WTC11 (cell line): Measurements from ENCODE around the gene P2RY1. TPM values are rescaled to one million over a fixed set of nuclear protein-coding genes. Genes with fewer than 3 reads are reported as not detected.

Source experiments
- ATAC-seq: fragments of 200-7000 bp; cut with Tn5 transposase; 2 replicates; pipeline ENCODE4 v1.10.0; 2021; ENCODE audit warnings: mild to moderate bottlenecking, moderate library complexity
- CTCF ChIA-PET: fragments of 300-600 bp; sonication (Branson Sonifier 250); formaldehyde crosslinking; loops from one replicate; lab custom pipeline; 2021; ENCODE audit warnings: antibody characterized with exemption; lab: Charles Lee
- POLR2A ChIA-PET: fragments of 350-600 bp; sonication (Branson Sonifier 250); formaldehyde crosslinking; loops from one replicate; lab custom pipeline; 2021; ENCODE audit warnings: antibody characterized with exemption; lab: Charles Lee
- DNase-seq: peaks from one replicate; pipeline ENCODE4 v3.0.0; 2021; ENCODE audit warnings: low spot score
- H3K27ac Mint-ChIP-seq: 2 replicates; pipeline ENCODE4 v1.8.0; 2021; ENCODE audit warnings: mixed read lengths
- H3K27me3 Mint-ChIP-seq: 2 replicates; pipeline ENCODE4 v1.8.0; 2021; ENCODE audit warnings: low read depth, mild to moderate bottlenecking, moderate library complexity, mixed read lengths
- H3K36me3 Mint-ChIP-seq: 2 replicates; pipeline ENCODE4 v1.8.0; 2021; ENCODE audit warnings: mixed read lengths
- H3K4me1 Mint-ChIP-seq: 2 replicates; pipeline ENCODE4 v1.8.0; 2022; ENCODE audit warnings: mixed read lengths
- H3K4me3 Mint-ChIP-seq: 2 replicates; pipeline ENCODE4 v1.8.0; 2021; ENCODE audit warnings: mild to moderate bottlenecking, moderate library complexity, mixed read lengths
- H3K9me3 Mint-ChIP-seq: 2 replicates; pipeline ENCODE4 v1.8.0; 2021; ENCODE audit warnings: mixed read lengths
- CDX4 ChIP-seq: fragments of 250-450 bp; sonication (Bioruptor Pico); IDR thresholded peaks from 2 replicates; pipeline ENCODE4 v1.9.0; 2021; ENCODE audit warnings: moderate library complexity, mild to moderate bottlenecking, inconsistent platforms, borderline replicate concordance
- CREM ChIP-seq: sonication (generic); formaldehyde crosslinking; IDR thresholded peaks from 2 replicates; pipeline ENCODE4 v1.8.1; 2022; ENCODE audit warnings: mild to moderate bottlenecking, missing genetic modification reagents, moderate library complexity
- E2F5 ChIP-seq: sonication (generic); formaldehyde crosslinking; IDR thresholded peaks from 2 replicates; pipeline ENCODE4 v1.8.1; 2022; ENCODE audit warnings: mild to moderate bottlenecking, moderate library complexity, missing genetic modification reagents
- ELF4 ChIP-seq: sonication (generic); formaldehyde crosslinking; IDR thresholded peaks from 2 replicates; pipeline ENCODE4 v1.8.1; 2022; ENCODE audit warnings: low read depth, mild to moderate bottlenecking, moderate library complexity, missing genetic modification reagents
- FOXJ3 ChIP-seq: sonication (generic); formaldehyde crosslinking; IDR thresholded peaks from 2 replicates; pipeline ENCODE4 v1.9.0; 2021; ENCODE audit warnings: missing genetic modification reagents, mild to moderate bottlenecking, borderline replicate concordance
- FOXK1 ChIP-seq: sonication (generic); formaldehyde crosslinking; IDR thresholded peaks from 2 replicates; pipeline ENCODE4 v1.8.0; 2022; ENCODE audit warnings: mild to moderate bottlenecking, moderate library complexity, missing genetic modification reagents
- GABPB1 ChIP-seq: sonication (generic); formaldehyde crosslinking; IDR thresholded peaks from 2 replicates; pipeline ENCODE4 v1.8.1; 2023; ENCODE audit warnings: mild to moderate bottlenecking, missing genetic modification reagents
- GRHL2 ChIP-seq: fragments of 250-450 bp; sonication (Bioruptor Pico); IDR thresholded peaks from 2 replicates; pipeline ENCODE4 v1.8.0; 2022; ENCODE audit warnings: mild to moderate bottlenecking, moderate library complexity; ENCODE audit not compliant: insufficient replicate concordance, severe bottlenecking
- GTF2I ChIP-seq: fragments of 250-450 bp; sonication (Bioruptor Pico); conservative IDR thresholded peaks from 2 replicates; pipeline ENCODE4 v1.4.0; 2021; ENCODE audit warnings: mild to moderate bottlenecking
- IRF1 ChIP-seq: sonication (generic); formaldehyde crosslinking; IDR thresholded peaks from 2 replicates; pipeline ENCODE4 v1.8.0; 2023; ENCODE audit warnings: missing genetic modification reagents
- KAT7 ChIP-seq: sonication (generic); formaldehyde crosslinking; IDR thresholded peaks from 2 replicates; pipeline ENCODE4 v1.8.1; 2023; ENCODE audit warnings: missing genetic modification reagents, mild to moderate bottlenecking, borderline replicate concordance
- MLX ChIP-seq: sonication (generic); formaldehyde crosslinking; IDR thresholded peaks from 2 replicates; pipeline ENCODE4 v1.8.1; 2023; ENCODE audit warnings: mild to moderate bottlenecking, missing genetic modification reagents, moderate library complexity
- NR1H2 ChIP-seq: sonication (generic); formaldehyde crosslinking; IDR thresholded peaks from 2 replicates; pipeline ENCODE4 v1.9.0; 2021; ENCODE audit warnings: mild to moderate bottlenecking, moderate library complexity, missing genetic modification reagents
- PRDM15 ChIP-seq: sonication (generic); formaldehyde crosslinking; IDR thresholded peaks from 2 replicates; pipeline ENCODE4 v1.8.0; 2022; ENCODE audit warnings: missing genetic modification reagents
- TEAD1 ChIP-seq: sonication (generic); formaldehyde crosslinking; IDR thresholded peaks from 2 replicates; pipeline ENCODE4 v1.8.0; 2022; ENCODE audit warnings: mild to moderate bottlenecking, missing genetic modification reagents
- TEAD4 ChIP-seq: sonication (generic); formaldehyde crosslinking; IDR thresholded peaks from 2 replicates; pipeline ENCODE4 v1.8.0; 2022; ENCODE audit warnings: mild to moderate bottlenecking, missing genetic modification reagents
- ZBTB43 ChIP-seq: sonication (generic); formaldehyde crosslinking; IDR thresholded peaks from 2 replicates; pipeline ENCODE4 v1.8.1; 2023; ENCODE audit warnings: mild to moderate bottlenecking, missing genetic modification reagents
- ZNF121 ChIP-seq: sonication (generic); formaldehyde crosslinking; IDR thresholded peaks from 2 replicates; pipeline ENCODE4 v1.8.0; 2023; ENCODE audit warnings: missing genetic modification reagents
- ZNF219 ChIP-seq: sonication (generic); formaldehyde crosslinking; IDR thresholded peaks from 2 replicates; pipeline ENCODE4 v1.8.0; 2023; ENCODE audit warnings: missing genetic modification reagents, mild to moderate bottlenecking, borderline replicate concordance
- ZNF232 ChIP-seq: sonication (generic); formaldehyde crosslinking; IDR thresholded peaks from 2 replicates; pipeline ENCODE4 v1.8.0; 2022; ENCODE audit warnings: mild to moderate bottlenecking, missing genetic modification reagents
- ZNF317 ChIP-seq: sonication (generic); formaldehyde crosslinking; IDR thresholded peaks from 2 replicates; pipeline ENCODE4 v1.8.1; 2023; ENCODE audit warnings: low read depth, mild to moderate bottlenecking, moderate library complexity, missing genetic modification reagents, borderline replicate concordance
- ZNF396 ChIP-seq: fragments of 250-450 bp; sonication (Bioruptor Pico); IDR thresholded peaks from 2 replicates; pipeline ENCODE4 v1.8.0; 2021; ENCODE audit warnings: mild to moderate bottlenecking, moderate library complexity, borderline replicate concordance
- ZNF671 ChIP-seq: fragments of 250-450 bp; sonication (Bioruptor Pico); IDR thresholded peaks from 2 replicates; pipeline ENCODE4 v1.8.0; 2021; ENCODE audit warnings: mild to moderate bottlenecking
- ZSCAN18 ChIP-seq: fragments of 250-450 bp; sonication (Bioruptor Pico); IDR thresholded peaks from 2 replicates; pipeline ENCODE4 v2.1.2; 2022; ENCODE audit warnings: mild to moderate bottlenecking, moderate library complexity
- total RNA-seq: library from RNA; stranded (reverse); gene quantifications from 3 replicates; pipeline ENCODE4 v1.2.3, GENCODE V29; 2021

P2RY1 gene
- total RNA-seq, 1 experiment from 2014 or later: 47.2 TPM

GRCh38 chr3:152825566-152825965 is 9.4 kb upstream of the P2RY1 start (continued):
- TF ChIP-seq PRDM15 (CRISPR knock-in tag) (no peak), ZNF317 (CRISPR knock-in tag) (no peak), FOXK1 (no peak), GABPB1 (no peak), NR1H2 (CRISPR knock-in tag) (no peak), MLX (CRISPR knock-in tag) (no peak), ZNF121 (CRISPR knock-in tag) (no peak)
- TF ChIP-seq, all 79 proteins: peak for 0

- H3K4me3 Mint-ChIP-seq: no peak overlapping the region
- TF ChIP-seq TEAD4 (CRISPR knock-in tag): no peak
- no peak for TF ChIP-seq GRHL2 (CRISPR knock-in tag)
- TF ChIP-seq ZBTB43 (CRISPR knock-in tag): no peak
- no peak for TF ChIP-seq FOXJ3
- no peak for TF ChIP-seq GTF2I (CRISPR knock-in tag)
- TF ChIP-seq CDX4: no peak
- TF ChIP-seq KAT7: no peak
- no peak for TF ChIP-seq CREM (CRISPR knock-in tag)
- CTCF ChIA-PET: no interaction called here
- H3K36me3 Mint-ChIP-seq: no peaks in the 10 kb centered on the region
- POLR2A ChIA-PET: no interaction called here
- no peaks in the 10 kb centered on the region for H3K9me3 Mint-ChIP-seq
- H3K27me3 Mint-ChIP-seq: no peaks in the 10 kb centered on the region
- no peak for ATAC-seq
- no peak overlapping the region for H3K27ac Mint-ChIP-seq
- no peaks in the 10 kb centered on the region for H3K4me1 Mint-ChIP-seq
- no peak for DNase-seq
Observed at GRCh38 chr3:152826476-152826875, 8.5 kb upstream of the P2RY1 start.

GRCh38 chr3:152827313-152827712 is 7.6 kb upstream of the P2RY1 start:
- H3K27me3 Mint-ChIP-seq: no peaks in the 10 kb centered on the region
- no peak overlapping the region for H3K4me3 Mint-ChIP-seq
- POLR2A ChIA-PET: no interaction called here
- no peak for DNase-seq
- no peak overlapping the region for H3K27ac Mint-ChIP-seq
- peak; percentile 47; the same call in 1 of the 2 replicates for ATAC-seq
- CTCF ChIA-PET: no interaction called here
- H3K36me3 Mint-ChIP-seq: no peaks in the 10 kb centered on the region
- H3K9me3 Mint-ChIP-seq: no peaks in the 10 kb centered on the region
- no peaks in the 10 kb centered on the region for H3K4me1 Mint-ChIP-seq
- TF ChIP-seq FOXK1 (no peak), GABPB1 (no peak), ZNF219 (CRISPR knock-in tag) (no peak), TEAD1 (CRISPR knock-in tag) (no peak), IRF1 (no peak), FOXJ3 (no peak), CREM (CRISPR knock-in tag) (no peak), ZNF396 (CRISPR knock-in tag) (no peak), ZBTB43 (CRISPR knock-in tag) (no peak), ZSCAN18 (no peak), ZNF232 (CRISPR knock-in tag) (no peak), NR1H2 (CRISPR knock-in tag) (no peak), ZNF671 (CRISPR knock-in tag) (no peak), ELF4 (CRISPR knock-in tag) (no peak), E2F5 (CRISPR knock-in tag) (no peak)
